Brain microvascular endothelial cell (primary cell): ENCODE data around the gene AFG1L.

ENCODE experiments used
- DNase-seq: peaks from one replicate; pipeline ENCODE4 v3.0.0-alpha.2; 2020
- H3K27ac ChIP-seq: fragments of 250-450 bp; sonication (Bioruptor Pico); 2 replicates; pipeline ENCODE4 v1.5.1; 2020; ENCODE audit warnings: mild to moderate bottlenecking, moderate library complexity
- H3K27me3 ChIP-seq: fragments of 250-450 bp; sonication (Bioruptor Pico); replicated peaks from 2 replicates; pipeline ENCODE4 v1.5.1; 2020; ENCODE audit warnings: mild to moderate bottlenecking
- H3K36me3 ChIP-seq: fragments of 250-450 bp; sonication (Bioruptor Pico); replicated peaks from 2 replicates; pipeline ENCODE4 v1.5.1; 2020; ENCODE audit warnings: mild to moderate bottlenecking
- H3K4me3 ChIP-seq: 2 replicates; pipeline ENCODE4 v1.5.1; 2011; ENCODE audit warnings: low read depth, mild to moderate bottlenecking, control low read depth, low read length, moderate library complexity
- in situ Hi-C: cut with HindIII; loops from 2 replicates; pipeline ENCODE4 v1.10.0; 2017; ENCODE audit warnings: low sequenced_read_pairs, low pct_ligation_motif_present
- TF ChIP-seq, protein P1 (sequence below): IDR thresholded peaks from 2 replicates; pipeline ENCODE4 v1.5.1; 2011; ENCODE audit warnings: low read depth, mild to moderate bottlenecking, moderate library complexity, low read length, control low read depth, inconsistent platforms; ENCODE audit errors: missing control alignments

The AFG1L gene

DNA sequence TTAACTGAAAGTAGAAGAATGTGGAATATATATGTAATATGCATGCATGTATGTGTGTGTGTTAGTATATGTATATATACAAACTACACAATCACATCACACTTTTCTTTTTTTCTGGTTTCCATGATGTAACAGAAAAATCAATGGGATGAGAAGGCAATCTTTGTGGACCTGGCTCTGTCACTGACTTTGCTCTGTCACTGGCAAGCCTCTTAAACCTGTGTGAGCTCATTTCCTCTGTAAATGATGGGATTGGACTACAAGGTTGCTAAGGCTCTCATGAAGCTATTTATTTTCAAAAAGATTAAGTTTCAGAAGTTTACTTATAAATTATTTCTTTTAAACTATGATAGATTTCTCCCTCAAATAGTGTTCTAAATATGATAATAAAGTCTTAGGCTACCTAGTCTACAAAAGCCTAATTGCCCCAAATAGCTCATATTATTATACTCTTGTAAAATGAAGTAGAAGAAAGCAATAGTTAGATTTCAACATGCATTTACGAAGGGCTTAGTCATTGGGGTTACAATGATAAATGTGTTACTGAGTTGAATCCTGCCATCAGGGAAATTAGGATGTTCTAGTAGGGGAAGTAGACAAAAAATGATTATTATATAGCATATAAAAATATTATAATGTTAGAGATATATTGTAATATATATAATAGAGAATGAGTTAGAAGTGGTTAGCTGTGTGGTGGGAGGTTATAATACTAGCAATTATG, 129.3 kb downstream of the AFG1L start:
- no peaks in the 10 kb centered on the region for H3K27me3 ChIP-seq
- DNase-seq = no peak
- no peak overlapping the region for H3K4me3 ChIP-seq
- no peaks in the 10 kb centered on the region for H3K36me3 ChIP-seq
- TF ChIP-seq, protein P1, sequence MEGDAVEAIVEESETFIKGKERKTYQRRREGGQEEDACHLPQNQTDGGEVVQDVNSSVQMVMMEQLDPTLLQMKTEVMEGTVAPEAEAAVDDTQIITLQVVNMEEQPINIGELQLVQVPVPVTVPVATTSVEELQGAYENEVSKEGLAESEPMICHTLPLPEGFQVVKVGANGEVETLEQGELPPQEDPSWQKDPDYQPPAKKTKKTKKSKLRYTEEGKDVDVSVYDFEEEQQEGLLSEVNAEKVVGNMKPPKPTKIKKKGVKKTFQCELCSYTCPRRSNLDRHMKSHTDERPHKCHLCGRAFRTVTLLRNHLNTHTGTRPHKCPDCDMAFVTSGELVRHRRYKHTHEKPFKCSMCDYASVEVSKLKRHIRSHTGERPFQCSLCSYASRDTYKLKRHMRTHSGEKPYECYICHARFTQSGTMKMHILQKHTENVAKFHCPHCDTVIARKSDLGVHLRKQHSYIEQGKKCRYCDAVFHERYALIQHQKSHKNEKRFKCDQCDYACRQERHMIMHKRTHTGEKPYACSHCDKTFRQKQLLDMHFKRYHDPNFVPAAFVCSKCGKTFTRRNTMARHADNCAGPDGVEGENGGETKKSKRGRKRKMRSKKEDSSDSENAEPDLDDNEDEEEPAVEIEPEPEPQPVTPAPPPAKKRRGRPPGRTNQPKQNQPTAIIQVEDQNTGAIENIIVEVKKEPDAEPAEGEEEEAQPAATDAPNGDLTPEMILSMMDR = no peak
- in situ Hi-C loops = no loop called here
- no peak overlapping the region for H3K27ac ChIP-seq

DNA sequence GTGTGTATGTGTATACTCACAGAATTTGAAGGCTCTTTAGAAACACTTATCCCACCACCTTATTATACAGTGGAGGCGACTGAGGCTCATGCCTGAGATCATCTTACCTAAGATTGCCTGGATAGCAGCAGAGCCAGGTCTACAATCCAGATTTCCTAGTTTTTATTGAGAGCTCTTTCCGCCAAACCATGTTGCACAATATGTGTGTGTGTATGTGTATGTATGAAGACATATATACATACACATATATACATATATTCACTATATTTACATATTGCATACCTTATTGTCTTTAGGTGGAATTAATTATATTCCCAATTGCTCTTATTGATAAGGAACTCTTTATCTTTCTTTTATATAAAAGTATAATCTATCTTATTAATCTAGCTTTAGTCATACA, 130.6 kb downstream of the AFG1L start:
- no peaks in the 10 kb centered on the region for H3K36me3 ChIP-seq
- no peak overlapping the region for H3K27ac ChIP-seq
- no peak for DNase-seq
- H3K27me3 ChIP-seq = no peaks in the 10 kb centered on the region
- H3K4me3 ChIP-seq = no peak overlapping the region
- TF ChIP-seq, protein P1 = no peak
- in situ Hi-C loops = no loop called here

DNA sequence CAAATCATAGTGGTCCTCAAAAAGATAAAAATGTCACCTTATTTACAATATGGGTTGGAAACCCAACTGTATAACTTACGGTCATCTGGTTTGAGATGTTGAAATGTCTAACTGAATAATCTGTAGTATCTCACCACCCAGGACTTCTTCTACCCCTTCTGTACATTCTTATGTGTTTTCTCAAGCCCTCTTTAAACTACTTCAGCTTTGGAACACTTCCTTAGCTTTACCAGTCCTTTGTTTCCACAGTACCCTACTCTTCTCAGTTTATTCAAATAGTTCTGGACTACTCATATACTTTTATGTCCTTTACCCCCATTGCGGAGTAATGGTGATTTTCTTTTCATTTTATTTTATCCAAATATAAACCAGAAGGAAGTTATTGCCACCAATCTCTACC, 137.3 kb downstream of the AFG1L start:
- Histone ChIP-seq H3K27me3 (no peaks in the 10 kb centered on the region), H3K27ac (no peak overlapping the region), H3K36me3 (no peaks in the 10 kb centered on the region), H3K4me3 (no peak overlapping the region)
- DNase-seq = no peak
- TF ChIP-seq, protein P1 = no peak
- in situ Hi-C loops = no loop called here

DNA sequence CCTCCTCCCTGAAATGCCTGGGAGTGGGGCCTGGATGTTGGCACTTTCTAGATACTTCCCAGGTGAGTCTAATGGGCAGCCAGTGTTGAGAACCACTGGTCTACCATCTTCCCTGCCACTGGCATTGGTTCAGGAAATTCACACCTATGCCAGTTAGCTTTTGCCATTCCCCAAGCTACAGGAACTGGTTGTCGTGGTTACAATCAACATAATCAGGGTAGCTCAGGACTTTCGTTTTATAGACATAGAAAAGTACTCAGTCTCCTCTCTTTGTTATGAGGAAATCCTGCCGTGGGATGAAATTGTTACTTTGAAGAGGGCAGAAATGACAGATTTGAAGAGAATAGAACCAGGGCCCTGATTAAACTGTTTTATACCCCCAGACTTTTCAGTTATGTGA, 137.9 kb downstream of the AFG1L start:
- Histone ChIP-seq H3K27ac (no peak overlapping the region), H3K27me3 (no peaks in the 10 kb centered on the region), H3K36me3 (no peaks in the 10 kb centered on the region), H3K4me3 (no peak overlapping the region)
- no peak for DNase-seq
- TF ChIP-seq, protein P1 = no peak
- in situ Hi-C loops = no loop called here

DNA sequence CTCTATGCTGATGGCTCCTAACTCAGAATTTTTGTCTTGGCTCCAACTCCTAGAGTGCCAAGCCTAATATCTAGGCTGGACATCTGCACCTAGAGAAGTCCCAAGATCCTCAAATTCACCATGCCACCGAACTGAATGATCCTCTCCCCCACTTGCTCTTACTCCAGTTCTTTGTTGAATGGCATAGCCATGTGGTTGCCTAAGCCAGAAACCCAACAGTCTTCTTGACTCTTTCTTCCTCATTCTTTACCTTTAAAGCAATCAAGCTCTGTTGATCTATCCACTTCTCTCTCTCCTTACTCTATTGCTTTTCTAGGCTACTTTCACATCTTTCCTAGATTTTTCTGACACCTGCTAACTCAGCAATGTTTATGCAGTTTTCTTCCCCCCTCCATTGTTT, 139.4 kb downstream of the AFG1L start:
- DNase-seq = no peak
- in situ Hi-C loops = no loop called here
- Histone ChIP-seq H3K27me3 (no peaks in the 10 kb centered on the region), H3K27ac (no peak overlapping the region), H3K4me3 (no peak overlapping the region), H3K36me3 (no peaks in the 10 kb centered on the region)
- TF ChIP-seq, protein P1 = no peak

DNA sequence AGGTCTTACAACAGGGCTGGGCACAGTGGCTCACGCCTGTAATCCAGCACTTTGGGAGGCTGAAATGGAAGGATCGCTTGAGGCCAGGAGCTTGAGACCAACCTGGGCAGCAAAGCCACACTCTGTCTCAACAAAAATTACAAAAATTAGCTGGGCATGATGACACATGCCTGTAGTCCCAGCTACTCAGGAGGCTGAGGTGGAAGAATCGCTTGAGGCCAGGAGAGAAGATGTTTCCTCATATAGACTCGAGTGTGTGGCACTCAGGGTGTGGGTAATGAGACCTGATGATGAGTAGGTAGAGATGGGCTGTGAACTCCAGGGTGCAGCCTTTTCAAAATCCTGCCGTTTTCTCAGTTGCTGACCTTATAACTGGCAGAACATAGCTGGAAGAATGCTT, 140.5 kb downstream of the AFG1L start:
- Histone ChIP-seq H3K27me3 (no peaks in the 10 kb centered on the region), H3K36me3 (no peaks in the 10 kb centered on the region), H3K27ac (no peak overlapping the region), H3K4me3 (no peak overlapping the region)
- TF ChIP-seq, protein P1 = no peak
- DNase-seq = no peak
- in situ Hi-C loops = no loop called here
